Vagina (tissue), 2 donors: ENCODE data around the gene PRIMPOL.
"Not testable (repeated sequence)": the region's sequence is repeated elsewhere in the genome, so short reads cannot be mapped to it uniquely, and the experiment has no call there.

Experiments
- POLR2A ChIP-seq, 2 donors: fragments of 450-650 bp; IDR thresholded peaks; one replicate each; pipeline ENCODE4 v1.6.1; 2017; ENCODE audit warnings: antibody characterized with exemption in 2 of 2, mild to moderate bottlenecking in 2 of 2, moderate library complexity in 2 of 2
- TF ChIP-seq, protein P1 (sequence below), 3 experiments: fragments of 450-650 bp in 2 of 3; fragments of 200-600 bp in 1 of 3; sonication (generic) in 1 of 3; IDR thresholded peaks; one replicate each; pipeline ENCODE4 v1.5.1; 2017 to 2019; ENCODE audit warnings: antibody characterized with exemption in 3 of 3, mild to moderate bottlenecking in 2 of 3, moderate library complexity in 2 of 3

DNA sequence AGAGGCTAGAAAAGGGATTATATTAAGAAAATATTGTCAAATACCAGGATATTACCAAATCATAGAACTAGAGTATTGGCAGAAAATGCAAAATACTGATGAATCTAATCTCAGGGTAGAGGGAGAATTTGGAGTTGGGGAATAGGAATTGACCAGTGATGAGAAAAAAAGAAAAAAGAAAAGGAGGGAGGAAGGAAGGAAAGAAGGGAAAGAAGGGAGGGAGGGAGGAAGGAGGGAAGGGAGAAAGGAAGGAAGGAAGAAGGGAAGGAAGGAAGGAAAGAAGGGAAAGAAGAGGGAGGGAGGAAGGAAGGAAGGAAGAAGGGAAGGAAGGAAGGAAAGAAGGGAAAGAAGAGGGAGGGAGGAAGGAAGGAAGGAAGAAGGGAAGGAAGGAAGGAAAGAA, 3.1 kb downstream of the PRIMPOL start:
- TF ChIP-seq, protein P1, sequence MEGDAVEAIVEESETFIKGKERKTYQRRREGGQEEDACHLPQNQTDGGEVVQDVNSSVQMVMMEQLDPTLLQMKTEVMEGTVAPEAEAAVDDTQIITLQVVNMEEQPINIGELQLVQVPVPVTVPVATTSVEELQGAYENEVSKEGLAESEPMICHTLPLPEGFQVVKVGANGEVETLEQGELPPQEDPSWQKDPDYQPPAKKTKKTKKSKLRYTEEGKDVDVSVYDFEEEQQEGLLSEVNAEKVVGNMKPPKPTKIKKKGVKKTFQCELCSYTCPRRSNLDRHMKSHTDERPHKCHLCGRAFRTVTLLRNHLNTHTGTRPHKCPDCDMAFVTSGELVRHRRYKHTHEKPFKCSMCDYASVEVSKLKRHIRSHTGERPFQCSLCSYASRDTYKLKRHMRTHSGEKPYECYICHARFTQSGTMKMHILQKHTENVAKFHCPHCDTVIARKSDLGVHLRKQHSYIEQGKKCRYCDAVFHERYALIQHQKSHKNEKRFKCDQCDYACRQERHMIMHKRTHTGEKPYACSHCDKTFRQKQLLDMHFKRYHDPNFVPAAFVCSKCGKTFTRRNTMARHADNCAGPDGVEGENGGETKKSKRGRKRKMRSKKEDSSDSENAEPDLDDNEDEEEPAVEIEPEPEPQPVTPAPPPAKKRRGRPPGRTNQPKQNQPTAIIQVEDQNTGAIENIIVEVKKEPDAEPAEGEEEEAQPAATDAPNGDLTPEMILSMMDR (IDR thresholded peaks at IDR 0.05), result not testable (repeated sequence)
- TF ChIP-seq POLR2A (IDR thresholded peaks at IDR 0.05), result not testable (repeated sequence)
